ENCODE data around the gene ZNF469.

Gene ZNF469

DNA sequence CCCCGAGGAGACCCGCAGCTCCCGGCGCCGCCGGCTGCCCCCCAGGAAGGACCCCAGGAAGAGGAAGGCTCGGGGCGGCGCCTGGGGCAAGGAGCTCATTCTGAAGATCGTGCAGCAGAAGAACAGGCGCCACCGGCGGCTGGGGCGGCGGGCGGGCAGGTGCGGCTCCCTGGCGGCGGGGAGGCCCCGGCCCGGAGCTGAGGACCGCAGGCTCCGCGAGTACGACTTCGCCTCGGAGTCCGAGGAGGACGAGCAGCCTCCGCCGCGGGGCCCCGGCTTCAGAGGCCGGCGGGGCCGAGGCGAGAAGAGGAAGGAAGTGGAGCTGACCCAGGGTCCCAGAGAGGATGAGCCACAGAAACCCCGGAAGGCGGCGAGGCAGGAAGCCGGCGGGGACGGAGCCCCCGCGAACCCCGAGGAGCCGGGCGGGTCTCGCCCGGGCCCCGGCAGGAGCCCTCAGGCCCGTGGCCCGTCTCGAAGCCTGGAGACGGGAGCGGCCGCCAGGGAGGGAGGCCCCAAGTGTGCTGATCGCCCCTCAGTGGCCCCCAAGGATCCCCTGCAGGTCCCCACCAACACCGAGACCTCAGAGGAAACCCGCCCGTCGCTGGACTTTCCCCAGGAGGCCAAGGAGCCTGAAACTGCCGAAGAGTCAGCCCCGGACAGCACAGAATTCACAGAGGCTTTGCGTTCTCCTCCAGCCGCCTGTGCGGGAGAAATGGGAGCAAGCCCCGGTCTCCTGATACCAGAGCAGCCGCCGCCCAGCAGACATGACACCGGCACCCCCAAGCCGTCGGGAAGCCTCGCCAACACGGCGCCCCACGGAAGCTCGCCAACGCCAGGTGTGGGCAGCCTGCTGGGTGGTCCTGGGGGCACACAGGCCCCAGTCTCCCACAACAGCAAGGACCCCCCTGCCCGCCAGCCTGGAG lies 48.0 kb downstream of the ZNF469 start:
- no peak for DNase-seq

DNA sequence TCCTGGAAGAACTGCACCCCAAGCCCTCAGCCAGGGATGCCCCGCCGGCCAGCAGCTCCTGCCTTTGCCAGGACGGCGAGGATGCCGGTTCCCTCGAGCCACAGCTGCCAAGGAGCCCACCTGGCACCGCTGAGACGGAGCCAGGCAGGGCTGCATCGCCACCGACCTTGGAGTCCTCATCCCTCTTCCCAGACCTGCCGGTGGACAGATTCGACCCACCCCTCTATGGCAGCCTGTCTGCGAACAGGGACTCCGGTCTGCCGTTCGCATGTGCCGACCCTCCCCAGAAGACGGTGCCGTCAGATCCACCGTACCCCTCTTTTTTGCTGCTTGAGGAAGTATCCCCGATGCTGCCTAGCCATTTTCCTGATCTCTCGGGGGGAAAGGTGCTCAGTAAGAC lies 48.9 kb downstream of the ZNF469 start:
- no peak for DNase-seq

DNA sequence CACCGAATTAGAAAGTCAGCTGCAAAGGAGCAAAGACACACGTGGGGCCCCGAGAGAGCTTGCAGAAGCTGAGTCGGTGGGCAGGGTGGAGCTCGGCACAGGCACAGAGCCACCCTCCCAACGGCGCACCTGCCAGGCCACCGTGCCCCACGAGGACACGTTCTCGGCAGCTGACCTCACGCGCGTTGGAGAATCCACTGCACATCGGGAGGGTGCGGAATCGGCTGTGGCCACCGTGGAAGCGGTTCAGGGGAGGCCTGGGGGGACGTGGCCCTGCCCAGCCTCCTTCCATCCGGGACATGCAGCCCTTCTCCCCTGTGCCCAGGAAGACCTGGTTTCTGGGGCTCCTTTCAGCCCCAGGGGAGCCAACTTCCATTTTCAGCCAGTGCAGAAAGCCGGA lies 49.4 kb downstream of the ZNF469 start:
- no peak for DNase-seq
